Stimulated activated CD8-positive, alpha-beta memory T cell treated with anti-CD3 and anti-CD28 coated beads, Interleukin-4, amount 100 ng/mL, for 4 hours (primary cell): ENCODE measurements around the gene CT45A9.
"Not testable (repeated sequence)": the region's sequence is repeated elsewhere in the genome, so short reads cannot be mapped to it uniquely, and the experiment has no call there.

Experiments used
- DNase-seq, 2 donors: peaks; one replicate each; pipeline ENCODE4 v3.0.0-alpha.2; 2020; ENCODE audit warnings: low read depth in 2 of 2, low spot score in 1 of 2

The CT45A9 gene, protein sequence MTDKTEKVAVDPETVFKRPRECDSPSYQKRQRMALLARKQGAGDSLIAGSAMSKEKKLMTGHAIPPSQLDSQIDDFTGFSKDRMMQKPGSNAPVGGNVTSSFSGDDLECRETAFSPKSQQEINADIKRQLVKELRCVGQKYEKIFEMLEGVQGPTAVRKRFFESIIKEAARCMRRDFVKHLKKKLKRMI

DNA sequence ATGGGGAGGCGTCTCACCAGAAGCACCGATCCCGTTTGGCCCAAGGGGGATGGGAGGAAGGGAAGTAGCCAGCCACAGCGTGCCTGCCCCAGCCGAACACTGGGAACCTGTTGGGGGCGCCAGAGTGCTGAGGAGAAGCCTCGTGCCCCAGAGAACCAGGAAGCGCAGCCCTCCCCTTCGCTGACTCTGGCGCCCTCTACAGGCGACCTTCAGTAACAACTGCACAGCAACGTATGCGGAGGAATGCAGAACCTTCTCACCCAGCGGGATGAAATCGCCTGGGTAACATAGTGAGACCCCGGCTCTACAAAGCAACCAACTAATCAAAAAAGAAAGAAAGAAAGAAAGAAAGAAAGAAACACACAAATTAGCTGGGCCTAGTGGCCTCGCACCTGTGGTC lies at the start of gene CT45A9:
Gene CT45A9 (minus strand): TSS at position 101 of the 400 bp plus-strand sequence. CDS start 3,751 bp downstream, outside the sequence.
- DNase-seq = not testable (repeated sequence)

DNA sequence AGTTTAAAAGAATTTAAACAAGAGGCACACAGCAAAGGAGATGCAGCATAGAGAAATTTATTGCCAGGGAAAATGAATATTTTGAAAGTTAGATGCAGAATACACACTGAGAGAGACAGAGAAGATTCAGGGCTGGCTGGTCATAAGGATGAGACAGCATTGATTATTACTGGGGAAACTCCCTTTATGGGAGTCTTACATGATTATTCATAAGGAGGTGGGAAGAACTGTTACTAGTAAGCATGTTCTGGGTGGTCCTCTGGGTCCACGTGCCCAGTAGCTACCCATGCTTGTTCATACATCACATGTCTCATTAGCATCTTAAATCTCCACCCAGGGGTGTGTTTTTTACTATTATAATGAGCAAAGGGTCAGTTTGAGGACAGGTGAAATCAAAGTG lies 48.9 kb upstream of the CT45A9 start:
- DNase-seq = not testable (repeated sequence)

DNA sequence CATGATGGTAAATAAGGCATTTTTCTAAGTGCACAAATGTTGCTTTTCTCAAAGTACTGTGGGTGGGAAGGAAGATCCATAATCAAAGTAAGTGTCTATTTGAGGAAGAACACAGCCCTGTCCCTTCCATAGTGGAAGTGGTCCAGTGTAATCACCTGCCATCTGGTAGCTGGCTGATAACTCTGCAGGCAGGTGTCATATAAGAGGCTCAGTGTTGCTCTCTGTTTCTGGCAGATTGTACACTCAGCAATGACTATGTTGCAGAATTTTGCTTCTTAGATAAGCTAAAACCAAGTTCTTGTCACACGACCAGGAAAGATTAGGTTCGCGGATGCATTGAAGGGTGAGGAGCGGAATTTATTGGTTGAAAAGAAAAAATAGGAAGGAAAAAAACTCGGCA lies 42.8 kb upstream of the CT45A9 start:
- no peak for DNase-seq

DNA sequence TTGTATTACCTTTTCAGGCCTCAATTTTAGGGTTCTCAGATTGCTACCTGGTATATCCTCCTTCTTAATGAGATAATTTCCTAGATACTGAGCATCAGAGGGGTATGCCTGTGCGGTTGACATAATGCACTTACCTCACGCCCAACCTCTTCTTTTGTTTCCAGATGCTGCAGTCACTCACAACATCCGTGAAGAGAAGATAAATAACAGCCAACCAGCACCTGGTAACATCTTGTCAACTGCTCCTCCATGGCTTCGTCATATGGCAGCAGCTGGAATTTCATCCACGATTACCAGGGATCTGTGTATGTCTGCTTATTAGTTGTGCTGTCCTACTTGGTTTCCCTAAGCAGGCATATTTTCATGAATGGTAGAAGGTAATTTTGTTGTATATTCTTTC lies 38.6 kb upstream of the CT45A9 start:
- no peak for DNase-seq

DNA sequence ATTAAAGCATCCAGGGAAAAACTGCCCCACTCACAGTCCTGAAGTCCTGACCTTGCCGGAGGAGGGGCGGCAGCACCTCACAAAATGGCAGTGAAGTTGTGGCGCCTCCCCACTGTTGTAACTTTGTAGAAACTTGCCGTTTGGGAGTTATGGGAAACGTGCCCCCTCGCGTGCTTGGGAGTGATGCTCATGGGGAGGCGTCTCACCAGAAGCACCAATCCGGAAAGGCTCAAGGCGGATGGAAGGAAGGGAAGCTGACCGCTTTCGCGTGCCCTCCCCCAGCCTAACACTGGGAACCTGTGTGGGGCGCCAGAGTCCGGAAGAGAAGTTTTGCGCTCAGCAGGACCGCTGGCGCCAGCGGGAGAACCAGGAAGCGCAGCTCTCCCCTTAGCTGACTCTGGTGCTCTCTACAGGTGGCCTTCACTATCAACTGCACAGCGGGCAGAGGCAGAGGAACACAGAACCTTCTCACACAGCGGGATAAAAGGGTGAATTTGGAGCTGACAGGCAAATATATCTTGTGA lies 21.7 kb upstream of the CT45A9 start, which contains the start of the genes CT45A10 and SAGE1:
Gene CT45A10 (minus strand): TSS at position 151 of the 524 bp plus-strand sequence. CDS start 8,100 bp downstream, outside the sequence.
Gene SAGE1 (plus strand): TSS at position 423 of the 524 bp plus-strand sequence. CDS start 2,527 bp downstream, outside the sequence.
- no peak for DNase-seq

DNA sequence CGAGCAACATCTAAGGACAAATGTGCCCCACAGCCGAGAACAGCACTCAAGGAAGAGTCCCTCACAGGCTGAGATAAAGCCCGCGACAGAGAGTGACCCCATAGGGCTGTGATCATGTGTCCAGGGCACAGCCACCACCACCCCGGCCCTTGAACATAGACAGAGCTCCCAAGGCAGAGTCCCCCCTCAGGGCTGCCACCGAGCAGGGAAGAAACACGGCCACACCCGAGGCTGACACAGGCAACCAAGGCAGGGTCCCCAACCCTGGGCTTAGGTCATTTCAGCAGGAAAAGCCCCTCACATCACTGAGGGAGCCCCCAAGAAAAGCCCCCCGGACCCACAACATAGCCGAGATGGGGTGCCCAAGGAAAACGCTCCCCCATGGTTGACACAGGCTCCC lies 21.2 kb upstream of the CT45A9 start:
- DNase-seq = no peak

DNA sequence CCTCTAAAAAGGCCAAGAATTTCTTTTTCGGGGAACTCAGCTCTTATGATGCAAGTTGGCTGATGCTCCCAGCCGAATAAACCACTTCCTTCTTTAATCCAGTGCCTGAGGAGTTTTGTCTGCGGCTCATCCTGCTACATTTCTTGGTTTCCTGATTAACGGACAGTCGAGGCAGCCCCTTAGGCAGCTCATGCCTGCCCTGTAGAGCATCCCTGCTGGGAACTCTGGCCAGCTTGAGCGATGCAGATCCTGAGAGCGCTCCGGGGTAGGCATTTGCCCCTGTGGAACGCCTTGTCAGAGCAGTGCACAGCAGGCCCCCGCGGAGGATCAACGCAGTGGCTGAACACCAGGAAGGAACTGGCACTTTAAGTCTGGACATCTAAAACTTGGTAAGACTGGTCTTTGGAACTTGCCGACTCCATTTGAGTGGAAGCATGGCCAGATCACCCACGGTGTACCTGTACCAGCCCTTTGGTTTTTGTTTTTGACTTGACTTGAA lies 18.5 kb upstream of the CT45A9 start:
- DNase-seq = no peak

DNA sequence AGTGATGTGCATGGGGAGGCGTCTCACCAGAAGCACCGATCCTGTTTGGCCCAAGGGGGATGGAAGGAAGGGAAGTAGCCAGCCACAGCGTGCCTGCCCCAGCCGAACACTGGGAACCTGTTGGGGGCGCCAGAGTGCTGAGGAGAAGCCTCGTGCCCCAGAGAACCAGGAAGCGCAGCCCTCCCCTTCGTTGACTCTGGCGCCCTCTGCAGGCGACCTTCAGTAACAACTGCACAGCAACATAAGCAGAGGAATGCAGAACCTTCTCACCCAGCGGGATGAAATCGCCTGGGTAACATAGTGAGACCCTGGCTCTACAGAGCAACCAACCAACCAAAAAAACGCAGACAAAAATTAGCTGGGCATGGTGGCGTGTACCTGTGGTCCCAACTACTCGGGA lies 17.4 kb upstream of the CT45A9 start:
- not testable (repeated sequence) for DNase-seq

DNA sequence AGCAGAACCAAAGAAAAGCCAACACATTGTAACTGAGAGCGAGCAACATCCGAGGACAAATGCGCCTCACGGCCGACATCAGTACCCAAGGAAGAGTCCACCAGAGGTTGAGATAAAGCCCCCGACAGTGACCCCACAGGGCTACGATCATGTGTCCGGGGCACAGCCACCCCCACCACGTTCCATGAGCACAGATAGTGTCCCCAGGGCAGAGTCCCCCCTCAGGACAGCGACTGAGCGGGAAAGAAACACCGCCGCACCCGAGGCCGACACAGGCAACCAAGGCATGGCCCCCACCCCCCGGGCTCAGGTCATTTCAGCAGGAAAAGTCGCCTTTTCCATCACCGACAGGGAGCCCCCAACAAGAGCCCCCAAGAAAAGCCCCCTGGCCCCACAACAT lies 16.6 kb upstream of the CT45A9 start:
- DNase-seq = not testable (repeated sequence)

DNA sequence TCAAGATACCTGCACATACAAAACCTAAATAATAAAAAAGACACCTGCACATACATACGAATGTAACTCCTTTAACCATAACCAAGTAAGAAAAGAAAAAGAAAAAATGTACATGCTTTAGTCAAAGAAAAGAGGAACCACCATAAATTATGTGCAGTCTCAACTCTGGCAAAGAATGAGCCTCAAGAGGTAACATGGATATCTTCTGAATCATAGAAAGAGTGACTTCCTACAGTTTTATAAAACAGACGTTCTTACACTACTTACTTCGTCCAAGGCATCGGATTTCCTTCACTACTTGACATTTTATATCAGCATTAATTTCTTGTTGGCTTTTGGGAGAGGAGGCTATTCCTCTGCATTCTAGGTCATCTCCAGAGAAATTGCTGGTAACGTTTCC lies 11.1 kb upstream of the CT45A9 start:
- DNase-seq = not testable (repeated sequence)

DNA sequence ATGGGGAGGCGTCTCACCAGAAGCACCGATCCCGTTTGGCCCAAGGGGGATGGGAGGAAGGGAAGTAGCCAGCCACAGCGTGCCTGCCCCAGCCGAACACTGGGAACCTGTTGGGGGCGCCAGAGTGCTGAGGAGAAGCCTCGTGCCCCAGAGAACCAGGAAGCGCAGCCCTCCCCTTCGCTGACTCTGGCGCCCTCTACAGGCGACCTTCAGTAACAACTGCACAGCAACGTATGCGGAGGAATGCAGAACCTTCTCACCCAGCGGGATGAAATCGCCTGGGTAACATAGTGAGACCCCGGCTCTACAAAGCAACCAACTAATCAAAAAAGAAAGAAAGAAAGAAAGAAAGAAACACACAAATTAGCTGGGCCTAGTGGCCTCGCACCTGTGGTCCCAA lies 17.2 kb downstream of the CT45A9 start, which contains the start of gene CT45A8:
Gene CT45A8 (minus strand): TSS at position 101 of the 400 bp plus-strand sequence. CDS start 3,755 bp downstream, outside the sequence.
- not testable (repeated sequence) for DNase-seq

DNA sequence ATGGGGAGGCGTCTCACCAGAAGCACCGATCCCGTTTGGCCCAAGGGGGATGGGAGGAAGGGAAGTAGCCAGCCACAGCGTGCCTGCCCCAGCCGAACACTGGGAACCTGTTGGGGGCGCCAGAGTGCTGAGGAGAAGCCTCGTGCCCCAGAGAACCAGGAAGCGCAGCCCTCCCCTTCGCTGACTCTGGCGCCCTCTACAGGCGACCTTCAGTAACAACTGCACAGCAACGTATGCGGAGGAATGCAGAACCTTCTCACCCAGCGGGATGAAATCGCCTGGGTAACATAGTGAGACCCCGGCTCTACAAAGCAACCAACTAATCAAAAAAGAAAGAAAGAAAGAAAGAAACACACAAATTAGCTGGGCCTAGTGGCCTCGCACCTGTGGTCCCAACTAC lies 34.4 kb downstream of the CT45A9 start, which contains the start of gene CT45A7:
Gene CT45A7 (minus strand): TSS at position 101 of the 400 bp plus-strand sequence. CDS start 3,747 bp downstream, outside the sequence.
- not testable (repeated sequence) for DNase-seq

DNA sequence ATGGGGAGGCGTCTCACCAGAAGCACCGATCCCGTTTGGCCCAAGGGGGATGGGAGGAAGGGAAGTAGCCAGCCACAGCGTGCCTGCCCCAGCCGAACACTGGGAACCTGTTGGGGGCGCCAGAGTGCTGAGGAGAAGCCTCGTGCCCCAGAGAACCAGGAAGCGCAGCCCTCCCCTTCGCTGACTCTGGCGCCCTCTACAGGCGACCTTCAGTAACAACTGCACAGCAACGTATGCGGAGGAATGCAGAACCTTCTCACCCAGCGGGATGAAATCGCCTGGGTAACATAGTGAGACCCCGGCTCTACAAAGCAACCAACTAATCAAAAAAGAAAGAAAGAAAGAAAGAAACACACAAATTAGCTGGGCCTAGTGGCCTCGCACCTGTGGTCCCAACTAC lies 51.7 kb downstream of the CT45A9 start, which contains the start of gene CT45A2:
Gene CT45A2 (minus strand): TSS at position 101 of the 400 bp plus-strand sequence. CDS start 3,747 bp downstream, outside the sequence.
- DNase-seq = not testable (repeated sequence)
